ENCODE measurements around the gene SOX1. TPM values are rescaled to one million over a fixed set of nuclear protein-coding genes. Genes with fewer than 3 reads are reported as not detected.
A peak's percentile ranks its signal among the peaks of the same experiment; 100 is the strongest.

Gene SOX1
- total and polyA plus RNA-seq, 2 experiments from 2014 or later: 0.11 TPM; not detected in 1

DNA sequence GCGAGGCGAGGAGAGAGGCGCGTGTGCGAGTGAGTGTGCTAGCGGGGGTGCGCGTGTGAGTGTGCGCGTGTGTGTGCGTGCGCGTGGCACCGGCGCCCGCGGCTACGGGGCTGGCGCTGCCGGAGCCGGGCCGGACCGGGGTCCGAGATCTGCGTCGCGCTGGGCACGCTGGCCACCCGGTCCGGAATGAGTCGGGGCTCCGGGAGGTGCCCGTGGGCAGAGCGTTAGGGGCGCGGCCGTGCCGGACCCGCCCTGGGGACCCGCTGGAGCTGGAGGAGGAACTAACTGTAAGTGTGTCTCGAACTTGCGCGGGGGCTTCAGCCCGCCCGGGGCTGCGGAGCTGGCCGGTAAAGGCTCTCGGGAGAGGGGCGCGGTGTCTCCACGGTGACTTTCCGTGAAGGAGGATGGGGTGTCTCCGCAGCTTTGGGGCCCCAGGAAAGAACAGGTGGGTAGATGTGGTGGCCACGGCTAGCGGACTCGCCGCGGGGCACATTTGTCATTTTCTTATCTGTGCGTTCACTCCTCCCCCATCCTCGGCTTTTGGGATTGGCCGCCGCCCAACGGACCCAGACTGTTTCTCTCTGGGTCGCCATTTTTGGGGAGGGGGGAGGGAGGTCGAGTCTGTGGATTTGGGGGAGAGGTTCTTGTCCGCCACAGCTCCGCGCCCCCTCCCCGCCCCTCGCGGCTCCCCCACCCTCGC is 10.1 kb upstream of the SOX1 start:
- Histone ChIP-seq H3K9me3 (ENCODE audit: low read depth) (no peaks in the 10 kb centered on the region), H3K4me1 (ENCODE audit: insufficient read depth) (no peaks in the 10 kb centered on the region), H4K20me1 (ENCODE audit: insufficient read depth, poor library complexity, severe bottlenecking) (no peaks in the 10 kb centered on the region), H3K27ac (no peak overlapping the region), H2AFZ (no peak overlapping the region), H3K4me2 (peak overlapping the region; percentile 11), H3K9me2 (replicated peaks; ENCODE audit: insufficient read depth) (no peaks in the 10 kb centered on the region), H3K36me3 (replicated peaks; ENCODE audit: insufficient read depth, low read depth) (no peaks in the 10 kb centered on the region), H3K4me3 (no peak overlapping the region), H3K27me3 (peaks cover 100% of the 10 kb centered on the region), H3K79me2 (no peaks in the 10 kb centered on the region)
- no peak for DNase-seq (ENCODE audit: low spot score)
- TF ChIP-seq EZH2phosphoT487 (IDR thresholded peaks at IDR 0.05; ENCODE audit: low read depth, severe bottlenecking, unreplicated experiment): peak; percentile 30
- TF ChIP-seq, protein P1, sequence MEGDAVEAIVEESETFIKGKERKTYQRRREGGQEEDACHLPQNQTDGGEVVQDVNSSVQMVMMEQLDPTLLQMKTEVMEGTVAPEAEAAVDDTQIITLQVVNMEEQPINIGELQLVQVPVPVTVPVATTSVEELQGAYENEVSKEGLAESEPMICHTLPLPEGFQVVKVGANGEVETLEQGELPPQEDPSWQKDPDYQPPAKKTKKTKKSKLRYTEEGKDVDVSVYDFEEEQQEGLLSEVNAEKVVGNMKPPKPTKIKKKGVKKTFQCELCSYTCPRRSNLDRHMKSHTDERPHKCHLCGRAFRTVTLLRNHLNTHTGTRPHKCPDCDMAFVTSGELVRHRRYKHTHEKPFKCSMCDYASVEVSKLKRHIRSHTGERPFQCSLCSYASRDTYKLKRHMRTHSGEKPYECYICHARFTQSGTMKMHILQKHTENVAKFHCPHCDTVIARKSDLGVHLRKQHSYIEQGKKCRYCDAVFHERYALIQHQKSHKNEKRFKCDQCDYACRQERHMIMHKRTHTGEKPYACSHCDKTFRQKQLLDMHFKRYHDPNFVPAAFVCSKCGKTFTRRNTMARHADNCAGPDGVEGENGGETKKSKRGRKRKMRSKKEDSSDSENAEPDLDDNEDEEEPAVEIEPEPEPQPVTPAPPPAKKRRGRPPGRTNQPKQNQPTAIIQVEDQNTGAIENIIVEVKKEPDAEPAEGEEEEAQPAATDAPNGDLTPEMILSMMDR (IDR thresholded peaks at IDR 0.05; ENCODE audit: poor library complexity): no peak
- TF ChIP-seq EZH2 (IDR thresholded peaks at IDR 0.05; ENCODE audit: borderline replicate concordance): peak; percentile 17
- 4% methylated on average over 59 of the region's 72 CpGs for WGBS (ENCODE audit: low lambda C conversion rate, missing lambda C conversion rate)

DNA sequence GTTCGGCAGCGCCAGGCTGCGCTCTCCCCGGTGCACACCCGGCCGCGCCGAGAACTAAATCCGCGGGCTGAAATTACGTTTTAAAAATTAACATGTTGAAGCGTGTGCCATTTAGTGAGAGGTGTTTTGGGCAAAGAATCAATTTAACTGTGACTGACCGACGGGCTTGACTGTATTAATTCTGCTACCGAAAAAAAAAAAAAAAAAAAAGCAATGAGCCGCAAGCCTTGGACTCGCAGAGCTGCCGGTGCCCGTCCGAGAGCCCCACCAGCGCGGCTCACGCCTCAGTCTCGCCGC is 9.6 kb upstream of the SOX1 start:
- Histone ChIP-seq H3K27ac (no peak overlapping the region), H3K36me3 (replicated peaks; ENCODE audit: insufficient read depth, low read depth) (no peaks in the 10 kb centered on the region), H3K79me2 (no peaks in the 10 kb centered on the region), H2AFZ (peak overlapping the region; percentile 31), H3K4me3 (no peak overlapping the region), H4K20me1 (ENCODE audit: insufficient read depth, poor library complexity, severe bottlenecking) (no peaks in the 10 kb centered on the region), H3K9me2 (replicated peaks; ENCODE audit: insufficient read depth) (no peaks in the 10 kb centered on the region), H3K27me3 (peaks cover 100% of the 10 kb centered on the region), H3K9me3 (ENCODE audit: low read depth) (no peaks in the 10 kb centered on the region), H3K4me2 (no peak overlapping the region), H3K4me1 (ENCODE audit: insufficient read depth) (no peaks in the 10 kb centered on the region)
- whole genome bisulfite sequencing (ENCODE audit: low lambda C conversion rate, missing lambda C conversion rate): 3% methylated on average over 21 of the region's 25 CpGs
- DNase-seq (ENCODE audit: low spot score): no peak
- TF ChIP-seq EZH2phosphoT487 (IDR thresholded peaks at IDR 0.05; ENCODE audit: low read depth, severe bottlenecking, unreplicated experiment): no peak
- peak; percentile 29 for TF ChIP-seq EZH2 (IDR thresholded peaks at IDR 0.05; ENCODE audit: borderline replicate concordance)
- TF ChIP-seq, protein P1 (IDR thresholded peaks at IDR 0.05; ENCODE audit: poor library complexity): no peak

DNA sequence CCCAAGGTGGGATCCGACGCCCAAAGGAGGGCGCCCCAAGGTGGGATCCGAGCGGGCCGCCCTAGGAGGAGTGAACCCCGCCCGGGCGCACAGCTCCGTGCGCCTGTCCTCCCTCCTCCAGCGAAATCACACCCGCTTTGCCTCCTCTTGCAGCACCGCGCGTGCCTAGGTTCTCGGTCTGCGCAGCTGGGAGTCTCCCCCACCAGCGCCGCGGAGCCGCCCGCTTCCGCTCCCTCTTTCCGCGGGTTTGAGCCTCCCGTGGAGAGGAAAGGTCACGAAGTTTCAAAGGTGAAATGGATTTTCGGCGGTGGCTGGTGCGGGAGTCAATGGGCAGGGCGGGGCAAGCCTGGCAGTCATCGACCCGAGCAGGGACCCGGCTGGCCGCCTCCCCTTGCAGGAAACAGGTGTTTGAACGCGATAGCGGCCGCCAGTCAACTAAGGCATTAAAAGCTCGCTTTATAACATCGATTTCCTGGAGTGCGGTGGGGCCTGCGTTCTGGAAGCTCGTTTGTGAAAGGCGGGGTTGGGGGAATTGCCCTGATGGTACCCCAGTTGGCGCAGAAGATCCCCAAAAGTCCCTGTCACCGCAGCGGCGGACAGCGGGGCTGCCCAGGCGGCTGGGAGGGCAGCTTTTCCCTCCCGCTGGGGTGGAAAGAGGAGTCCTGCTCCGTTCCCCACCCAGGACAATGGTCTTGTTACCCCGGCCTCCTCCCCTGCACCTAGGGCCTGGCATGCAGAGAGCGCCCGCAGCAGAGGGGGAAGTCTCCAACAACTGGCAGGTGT is 9.0 kb upstream of the SOX1 start:
- no peak overlapping the region for H3K4me3 ChIP-seq
- H3K9me2 ChIP-seq (replicated peaks; ENCODE audit: insufficient read depth): no peaks in the 10 kb centered on the region
- H3K4me2 ChIP-seq: no peak overlapping the region
- H3K9me3 ChIP-seq (ENCODE audit: low read depth): no peaks in the 10 kb centered on the region
- no peaks in the 10 kb centered on the region for H3K79me2 ChIP-seq
- no peaks in the 10 kb centered on the region for H4K20me1 ChIP-seq (ENCODE audit: insufficient read depth, poor library complexity, severe bottlenecking)
- 2% methylated on average over 57 of the region's 57 CpGs for WGBS (ENCODE audit: low lambda C conversion rate, missing lambda C conversion rate)
- no peak overlapping the region for H3K27ac ChIP-seq
- H3K4me1 ChIP-seq (ENCODE audit: insufficient read depth): no peaks in the 10 kb centered on the region
- peak overlapping the region; percentile 31 for H2AFZ ChIP-seq
- no peaks in the 10 kb centered on the region for H3K36me3 ChIP-seq (replicated peaks; ENCODE audit: insufficient read depth, low read depth)
- TF ChIP-seq, protein P1 (IDR thresholded peaks at IDR 0.05; ENCODE audit: poor library complexity): no peak
- peak; percentile 32 for TF ChIP-seq EZH2phosphoT487 (IDR thresholded peaks at IDR 0.05; ENCODE audit: low read depth, severe bottlenecking, unreplicated experiment)
- TF ChIP-seq EZH2 (IDR thresholded peaks at IDR 0.05; ENCODE audit: borderline replicate concordance): peak; percentile 97
- DNase-seq (ENCODE audit: low spot score): no peak
- peaks cover 100% of the 10 kb centered on the region for H3K27me3 ChIP-seq

Data from hepatocyte (in vitro differentiated cells).